ENCODE results near the gene ZNF91.
"Not testable (repeated sequence)": the region's sequence is repeated elsewhere in the genome, so short reads cannot be mapped to it uniquely, and the experiment has no call there.

ZNF91 gene

GRCh38 chr19:23318941-23319340 lies 76.3 kb downstream of the ZNF91 start:
- not testable (repeated sequence) for DNase-seq (ENCODE audit: low read depth, low spot score)

- no peak for DNase-seq (ENCODE audit: low read depth, low spot score)
Observed at GRCh38 chr19:23318143-23318542, 77.1 kb downstream of the ZNF91 start.

- DNase-seq (ENCODE audit: low read depth, low spot score), result no peak
Observed at GRCh38 chr19:23315286-23315685, 80.0 kb downstream of the ZNF91 start.

GRCh38 chr19:23314505-23315251 lies 80.6 kb downstream of the ZNF91 start:
- DNase-seq (ENCODE audit: low read depth, low spot score), result no peak

GRCh38 chr19:23313196-23313595 lies 82.1 kb downstream of the ZNF91 start:
- no peak for DNase-seq (ENCODE audit: low read depth, low spot score)

- DNase-seq (ENCODE audit: low read depth, low spot score), result no peak
Observed at GRCh38 chr19:23312515-23312914, 82.8 kb downstream of the ZNF91 start.

GRCh38 chr19:23311551-23311950 lies 83.7 kb downstream of the ZNF91 start:
- no peak for DNase-seq (ENCODE audit: low read depth, low spot score)

GRCh38 chr19:23310729-23311211 lies 84.5 kb downstream of the ZNF91 start:
- DNase-seq (ENCODE audit: low read depth, low spot score), result no peak

GRCh38 chr19:23309926-23310325 lies 85.3 kb downstream of the ZNF91 start:
- no peak for DNase-seq (ENCODE audit: low read depth, low spot score)

- DNase-seq (ENCODE audit: low read depth, low spot score), result no peak
Observed at GRCh38 chr19:23305555-23305954, 89.7 kb downstream of the ZNF91 start.

GRCh38 chr19:23304238-23304637 lies 91.0 kb downstream of the ZNF91 start:
- DNase-seq (ENCODE audit: low read depth, low spot score), result no peak

- DNase-seq (ENCODE audit: low read depth, low spot score), result no peak
Observed at GRCh38 chr19:23294141-23294540, 101.1 kb downstream of the ZNF91 start.

- not testable (repeated sequence) for DNase-seq (ENCODE audit: low read depth, low spot score)
Observed at GRCh38 chr19:23289966-23290365, 105.3 kb downstream of the ZNF91 start.
